HG03039 (cell line): ENCODE measurements around the gene RCOR2.
"Not testable (repeated sequence)": the region's sequence is repeated elsewhere in the genome, so short reads cannot be mapped to it uniquely, and the experiment has no call there.

ENCODE experiments used
- ATAC-seq: cut with Tn5 transposase; IDR thresholded peaks from one replicate; pipeline ENCODE4 v1.9.1; 2021; ENCODE audit warnings: mild to moderate bottlenecking, moderate library complexity; ENCODE audit not compliant: unreplicated experiment

RCOR2 gene

GRCh38 chr11:63916837-63917691 is at the start of gene RCOR2:
RCOR2 (minus strand) TSS chr11:63917164; CDS start chr11:63916456, 708 bp downstream.
- no peak for ATAC-seq

- no peak for ATAC-seq
Measured at GRCh38 chr11:63966444-63966843, 49.5 kb upstream of the RCOR2 start.

- not testable (repeated sequence) for ATAC-seq
Measured at GRCh38 chr11:63963895-63964294, 46.9 kb upstream of the RCOR2 start.

DNA sequence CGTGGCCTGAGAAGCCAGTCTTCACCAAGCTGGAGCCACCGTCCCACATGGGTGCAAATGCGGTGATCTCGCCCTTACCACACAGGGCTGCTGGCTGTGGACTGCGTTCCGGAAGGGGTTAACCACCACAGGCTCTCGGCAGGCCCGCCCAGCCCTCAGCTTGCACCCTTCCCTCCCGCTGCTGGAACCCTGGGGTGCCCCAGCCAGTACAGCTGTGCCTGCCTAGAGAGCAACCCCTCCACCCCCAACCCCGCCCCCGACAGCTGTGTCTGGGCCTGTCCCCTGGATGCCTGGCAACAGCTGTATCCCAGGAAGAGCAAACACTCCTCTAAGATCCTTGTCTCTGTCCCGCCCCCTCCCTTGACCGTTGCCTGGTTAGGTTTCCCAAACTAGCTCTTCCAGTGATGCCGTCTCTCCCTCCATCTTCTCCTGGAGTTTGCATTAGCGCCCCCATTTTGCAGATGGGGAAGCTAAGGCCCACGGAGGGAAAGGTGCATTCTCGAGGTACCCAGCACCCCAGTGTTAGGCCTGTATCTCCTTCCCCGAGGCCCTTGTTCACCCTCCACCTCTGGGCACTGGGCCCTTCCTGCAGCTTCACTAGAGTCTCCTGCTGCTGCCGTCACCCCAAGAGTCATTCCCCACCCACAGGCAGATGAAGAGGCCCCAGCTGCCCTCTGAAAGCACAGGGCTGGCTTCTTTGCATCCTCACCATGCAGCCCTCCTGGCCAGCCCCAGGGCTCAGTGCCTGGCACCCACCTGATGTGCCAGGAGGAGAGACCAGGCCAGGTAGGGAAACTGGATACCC is 44.8 kb upstream of the RCOR2 start:
- ATAC-seq, result no peak

GRCh38 chr11:63958008-63958407 is 41.0 kb upstream of the RCOR2 start:
- ATAC-seq, result no peak

DNA sequence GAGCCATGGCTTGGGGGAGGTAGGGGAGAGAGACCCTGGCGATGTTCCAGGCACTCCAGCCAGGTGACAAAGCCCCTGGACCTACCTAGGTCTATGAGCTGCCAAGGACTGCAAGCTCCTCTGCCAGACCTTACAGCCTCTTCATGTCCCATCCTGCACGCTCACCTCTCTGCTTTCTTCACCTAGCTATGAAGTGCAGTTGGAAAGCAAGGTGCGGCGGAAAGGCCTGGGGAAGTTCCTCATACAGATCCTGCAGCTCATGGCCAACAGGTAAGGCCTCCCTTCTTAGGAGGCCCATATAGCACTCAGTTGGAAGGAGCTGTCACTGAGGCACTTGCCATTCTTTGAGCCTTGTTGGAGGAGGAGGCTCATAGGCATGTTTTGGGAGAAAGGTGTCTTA is 35.6 kb upstream of the RCOR2 start:
- no peak for ATAC-seq

DNA sequence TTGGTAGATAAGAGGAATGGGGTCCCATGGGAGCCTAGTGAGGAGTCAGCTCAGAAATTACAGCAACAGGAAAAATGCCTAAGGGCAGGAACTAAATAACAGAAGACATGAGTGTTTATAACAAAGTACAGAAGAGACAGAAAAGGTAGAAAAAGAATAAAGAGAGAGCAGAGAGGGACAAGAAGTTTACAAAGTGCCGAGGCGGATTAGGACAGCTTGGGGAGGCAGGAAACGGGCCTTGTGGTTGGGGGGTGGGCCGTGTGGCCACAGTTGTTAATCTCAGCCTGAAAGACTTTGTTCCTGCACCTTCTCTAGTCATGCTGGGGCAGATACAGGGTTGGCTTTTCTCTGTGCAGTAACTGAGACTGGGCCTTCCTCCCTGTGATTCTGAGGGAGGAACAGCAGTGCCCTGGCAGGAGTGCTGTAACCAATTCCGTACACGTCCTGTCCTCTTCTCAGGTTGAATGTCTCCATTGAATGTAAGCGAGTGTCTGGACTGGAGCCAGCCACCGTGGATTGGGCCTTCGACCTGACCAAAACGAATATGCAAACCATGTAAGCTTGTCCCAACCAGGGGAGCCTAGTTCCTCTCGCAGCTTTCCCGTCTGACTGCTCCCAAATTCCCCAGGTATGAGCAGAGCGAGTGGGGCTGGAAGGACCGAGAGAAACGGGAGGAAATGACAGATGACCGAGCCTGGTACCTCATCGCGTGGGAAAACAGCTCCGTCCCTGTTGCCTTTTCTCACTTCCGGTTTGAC is 35.0 kb upstream of the RCOR2 start:
- no peak for ATAC-seq

- ATAC-seq, result no peak
Measured at GRCh38 chr11:63945477-63946163, 28.7 kb upstream of the RCOR2 start.

- no peak for ATAC-seq
Measured at GRCh38 chr11:63944987-63945386, 28.0 kb upstream of the RCOR2 start.

GRCh38 chr11:63942803-63943202 is 25.8 kb upstream of the RCOR2 start:
- ATAC-seq, result no peak

DNA sequence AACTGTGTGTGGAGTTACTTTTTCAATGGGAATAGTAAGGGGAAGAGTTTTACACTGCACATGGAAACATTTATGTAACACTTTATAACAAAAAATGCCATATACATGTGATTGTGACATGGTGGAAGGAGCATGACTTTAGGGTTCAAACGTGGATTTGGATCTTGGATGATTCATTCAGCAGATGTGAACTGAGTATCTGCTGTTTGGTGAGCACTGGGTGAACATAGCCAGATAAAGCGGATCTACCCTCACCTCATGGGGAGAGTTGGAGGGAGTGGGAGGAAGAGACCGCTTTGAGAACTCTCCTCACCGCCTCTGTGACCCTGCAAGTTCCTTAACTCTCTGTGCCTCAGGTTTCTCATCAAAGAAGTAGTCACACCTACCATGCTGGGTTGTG is 24.9 kb upstream of the RCOR2 start:
- no peak for ATAC-seq

DNA sequence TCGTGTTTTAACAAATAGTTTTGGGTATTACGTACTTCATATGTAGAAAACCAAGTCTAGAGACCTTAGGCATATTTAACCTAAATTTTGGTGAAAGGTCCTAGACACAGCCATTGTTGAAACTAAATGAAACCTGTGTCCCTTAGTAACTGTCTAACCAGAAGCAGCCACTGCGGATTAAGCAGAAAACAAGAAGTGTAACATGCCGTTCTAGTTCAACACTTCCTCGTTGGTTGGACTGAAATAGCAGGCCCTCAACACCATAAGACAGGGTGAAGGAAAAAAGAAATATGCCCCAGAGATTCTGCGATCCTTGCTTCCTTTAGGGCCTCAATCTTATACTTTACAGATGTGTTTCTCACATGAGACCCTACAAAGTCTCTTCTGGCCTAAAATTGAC is 23.8 kb upstream of the RCOR2 start:
- ATAC-seq, result no peak

DNA sequence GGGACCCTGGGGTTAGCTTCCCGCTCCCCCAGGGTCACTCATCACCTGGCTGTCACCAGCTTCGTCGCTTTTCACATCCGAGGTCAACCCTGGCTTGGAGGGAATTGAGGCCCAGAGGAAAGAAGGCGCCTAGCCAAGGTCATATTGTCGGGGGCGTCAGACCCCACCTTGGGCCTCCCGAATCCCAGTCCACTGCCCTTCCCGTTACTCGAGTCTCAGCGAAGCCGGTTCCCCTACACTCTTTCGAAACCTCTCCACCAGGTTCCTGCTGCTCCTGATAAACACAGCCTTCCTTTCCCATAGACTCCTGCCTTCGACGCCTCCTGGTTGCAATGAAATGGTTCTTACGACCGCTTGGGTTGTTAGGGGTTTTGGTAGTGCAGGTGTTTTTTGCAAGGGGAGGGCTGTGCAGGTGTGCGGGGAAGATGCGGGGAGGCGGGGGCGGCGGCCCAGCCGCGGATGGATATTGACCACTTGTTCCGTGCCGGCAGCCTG is 22.5 kb upstream of the RCOR2 start:
- ATAC-seq, result no peak

GRCh38 chr11:63938479-63939396 is 21.8 kb upstream of the RCOR2 start, which contains the start of gene NAA40:
NAA40 (plus strand) TSS chr11:63939002; CDS start chr11:63939097, 95 bp downstream.
- ATAC-seq, result peak; percentile 87

- ATAC-seq, result peak; percentile 6
Measured at GRCh38 chr11:63937713-63938478, 20.9 kb upstream of the RCOR2 start.

- ATAC-seq, result no peak
Measured at GRCh38 chr11:63933459-63933858, 16.5 kb upstream of the RCOR2 start.

GRCh38 chr11:63931876-63932275 is 14.9 kb upstream of the RCOR2 start:
- no peak for ATAC-seq

DNA sequence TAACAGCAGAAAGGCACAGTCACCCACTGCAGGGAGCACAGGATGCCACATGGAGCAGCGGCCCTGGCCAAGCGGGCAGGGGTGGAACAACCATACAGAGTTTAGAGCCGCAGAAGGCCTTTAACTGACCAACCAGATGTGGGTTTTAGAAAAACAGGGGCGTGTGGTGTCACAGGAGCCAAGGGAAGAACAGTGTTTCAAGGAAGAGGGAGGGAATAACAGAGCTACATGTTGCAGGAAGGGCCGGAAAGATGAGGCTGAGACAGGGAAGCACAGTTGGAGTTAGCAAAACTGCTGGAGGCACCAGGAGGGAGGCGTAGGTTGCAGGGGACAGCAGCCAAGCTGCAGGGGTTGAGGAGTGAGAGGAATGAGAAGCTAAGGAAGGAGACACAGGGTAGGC is 14.1 kb upstream of the RCOR2 start:
- no peak for ATAC-seq

GRCh38 chr11:63929616-63930015 is 12.7 kb upstream of the RCOR2 start:
- ATAC-seq, result no peak
